HepG2 (cell line): Measurements from ENCODE around the gene MRI1. TPM values are rescaled to one million over a fixed set of nuclear protein-coding genes. Genes with fewer than 3 reads are reported as not detected.

Source experiments
- ATF3 ChIP-seq: sonication (generic); formaldehyde crosslinking; IDR thresholded peaks from 2 replicates; pipeline ENCODE4 v1.4.0; 2020; ENCODE audit warnings: missing genetic modification reagents
- ATM ChIP-seq: fragments of 450-650 bp; IDR thresholded peaks from 2 replicates; pipeline ENCODE4 v1.7.1; 2017; ENCODE audit warnings: mild to moderate bottlenecking, borderline replicate concordance
- BCL6 ChIP-seq: IDR thresholded peaks from 2 replicates; pipeline ENCODE4 v1.6.1; 2016; ENCODE audit warnings: missing genetic modification reagents, missing compliant biosample characterization
- GZF1 ChIP-seq: sonication (generic); formaldehyde crosslinking; IDR thresholded peaks from 2 replicates; pipeline ENCODE4 v1.5.1; 2020; ENCODE audit warnings: mild to moderate bottlenecking, missing genetic modification reagents
- JDP2 ChIP-seq: sonication (generic); formaldehyde crosslinking; IDR thresholded peaks from 2 replicates; pipeline ENCODE4 v1.8.1; 2022; ENCODE audit warnings: missing genetic modification reagents, borderline replicate concordance
- MAFF ChIP-seq: IDR thresholded peaks from 2 replicates; pipeline ENCODE4 v1.6.1; 2011; ENCODE audit warnings: low read depth, low read length, improper control_type of control experiment
- NFATC3 ChIP-seq: sonication (generic); formaldehyde crosslinking; IDR thresholded peaks from 2 replicates; pipeline ENCODE4 v1.5.1; 2020; ENCODE audit warnings: mild to moderate bottlenecking, missing genetic modification reagents
- NFE2 ChIP-seq: sonication (generic); formaldehyde crosslinking; IDR thresholded peaks from 2 replicates; pipeline ENCODE4 v1.4.0; 2020; ENCODE audit warnings: missing genetic modification reagents
- ZFYVE20 ChIP-seq: sonication (generic); formaldehyde crosslinking; IDR thresholded peaks from 2 replicates; pipeline ENCODE4 v1.8.0; 2023; ENCODE audit warnings: low read depth, mild to moderate bottlenecking, moderate library complexity, missing genetic modification reagents, borderline replicate concordance
- ZNF329 ChIP-seq: sonication (generic); formaldehyde crosslinking; IDR thresholded peaks from 2 replicates; pipeline ENCODE4 v1.9.0; 2021; ENCODE audit warnings: low read depth, mild to moderate bottlenecking, missing genetic modification reagents
- ZNF354B ChIP-seq: sonication (generic); formaldehyde crosslinking; IDR thresholded peaks from 2 replicates; pipeline ENCODE4 v1.8.0; 2022; ENCODE audit warnings: mild to moderate bottlenecking, missing genetic modification reagents
- ZNF572 ChIP-seq: sonication (generic); formaldehyde crosslinking; IDR thresholded peaks from 2 replicates; pipeline ENCODE4 v1.5.1; 2020; ENCODE audit warnings: mild to moderate bottlenecking, missing genetic modification reagents
- polyA plus RNA-seq, 8 experiments: library from polyadenylated mRNA; depleted of rRNA in 3 of 8; stranded (reverse) in 7 of 8; unstranded in 1 of 8; fragments of >200 nt; fragmentation: Illumina TruSeq in 4 of 8; extraction: Trizol in 4 of 8; gene quantifications; 2 replicates each; pipeline versions ENCODE4 v1.2.1 to v1.2.3, GENCODE V29; 2011 to 2016; ENCODE audit warnings: low read depth in 4 of 8, missing spikeins in 1 of 8, mixed read lengths in 1 of 8; ENCODE audit not compliant: insufficient read depth in 1 of 8
- total RNA-seq, 5 experiments: library from RNA; depleted of rRNA; stranded (reverse); fragments of >200 nt; fragmentation: Illumina TruSeq; extraction: Trizol; gene quantifications; 2 replicates each; pipeline ENCODE4 v1.2.3, GENCODE V29; 2016; ENCODE audit warnings: low read depth in 1 of 5
- TF ChIP-seq, protein P1 (sequence below): sonication (generic); formaldehyde crosslinking; IDR thresholded peaks from 2 replicates; pipeline ENCODE4 v1.4.0; 2020; ENCODE audit warnings: missing genetic modification reagents
- TF ChIP-seq, protein P2 (sequence below): sonication (generic); formaldehyde crosslinking; IDR thresholded peaks from 2 replicates; pipeline ENCODE4 v1.9.0; 2021; ENCODE audit warnings: mild to moderate bottlenecking, missing genetic modification reagents
- TF ChIP-seq, protein P3 (sequence below): sonication (generic); formaldehyde crosslinking; IDR thresholded peaks from 2 replicates; pipeline ENCODE4 v1.8.0; 2022; ENCODE audit warnings: mild to moderate bottlenecking, missing genetic modification reagents

MRI1 gene
- total and polyA plus RNA-seq, 2 of the 13 experiments (the other 11 are each of a cell fraction or from before 2014, with no cell fraction given), result 20.1 to 20.6 TPM

DNA sequence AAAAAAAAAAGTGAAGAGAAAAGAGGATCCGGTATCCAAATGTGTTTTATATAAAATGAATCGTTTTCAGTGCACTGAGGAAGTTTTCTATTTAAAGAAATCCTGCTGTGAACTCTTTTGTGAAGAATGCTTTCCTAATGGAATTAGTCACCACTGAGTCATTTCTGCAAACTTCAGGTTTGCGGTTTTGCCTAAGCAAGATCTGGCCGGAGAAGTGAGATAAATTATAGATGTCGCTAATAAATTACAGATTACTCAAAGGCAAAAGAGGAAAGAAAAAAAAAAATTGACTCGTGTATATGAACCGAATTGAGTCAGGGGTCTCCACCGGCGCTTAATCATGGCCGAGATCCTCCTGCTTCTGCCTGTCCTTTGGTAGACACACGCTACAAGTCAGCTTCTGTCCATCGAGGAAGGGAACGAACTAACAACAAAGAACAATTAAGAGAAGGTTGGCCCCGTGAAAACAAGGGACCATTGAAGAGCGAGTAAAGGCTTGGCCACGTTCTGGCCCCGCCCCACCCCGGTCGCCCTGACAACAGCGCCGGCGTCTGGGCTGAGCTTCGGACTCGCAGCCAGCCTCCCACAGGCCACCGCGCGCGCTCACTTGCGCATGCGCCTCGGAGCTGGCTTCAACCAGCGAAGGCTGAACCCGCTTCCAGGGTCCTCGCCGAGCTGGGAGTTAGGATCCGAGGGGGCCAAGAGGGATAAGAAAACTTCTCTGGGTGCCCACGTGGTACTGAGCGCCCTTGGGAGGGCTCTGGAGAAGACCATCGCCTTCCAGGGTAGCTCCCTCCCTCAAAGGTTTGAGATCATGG lies 33.0 kb upstream of the MRI1 start (continued):
- TF ChIP-seq, protein P1, sequence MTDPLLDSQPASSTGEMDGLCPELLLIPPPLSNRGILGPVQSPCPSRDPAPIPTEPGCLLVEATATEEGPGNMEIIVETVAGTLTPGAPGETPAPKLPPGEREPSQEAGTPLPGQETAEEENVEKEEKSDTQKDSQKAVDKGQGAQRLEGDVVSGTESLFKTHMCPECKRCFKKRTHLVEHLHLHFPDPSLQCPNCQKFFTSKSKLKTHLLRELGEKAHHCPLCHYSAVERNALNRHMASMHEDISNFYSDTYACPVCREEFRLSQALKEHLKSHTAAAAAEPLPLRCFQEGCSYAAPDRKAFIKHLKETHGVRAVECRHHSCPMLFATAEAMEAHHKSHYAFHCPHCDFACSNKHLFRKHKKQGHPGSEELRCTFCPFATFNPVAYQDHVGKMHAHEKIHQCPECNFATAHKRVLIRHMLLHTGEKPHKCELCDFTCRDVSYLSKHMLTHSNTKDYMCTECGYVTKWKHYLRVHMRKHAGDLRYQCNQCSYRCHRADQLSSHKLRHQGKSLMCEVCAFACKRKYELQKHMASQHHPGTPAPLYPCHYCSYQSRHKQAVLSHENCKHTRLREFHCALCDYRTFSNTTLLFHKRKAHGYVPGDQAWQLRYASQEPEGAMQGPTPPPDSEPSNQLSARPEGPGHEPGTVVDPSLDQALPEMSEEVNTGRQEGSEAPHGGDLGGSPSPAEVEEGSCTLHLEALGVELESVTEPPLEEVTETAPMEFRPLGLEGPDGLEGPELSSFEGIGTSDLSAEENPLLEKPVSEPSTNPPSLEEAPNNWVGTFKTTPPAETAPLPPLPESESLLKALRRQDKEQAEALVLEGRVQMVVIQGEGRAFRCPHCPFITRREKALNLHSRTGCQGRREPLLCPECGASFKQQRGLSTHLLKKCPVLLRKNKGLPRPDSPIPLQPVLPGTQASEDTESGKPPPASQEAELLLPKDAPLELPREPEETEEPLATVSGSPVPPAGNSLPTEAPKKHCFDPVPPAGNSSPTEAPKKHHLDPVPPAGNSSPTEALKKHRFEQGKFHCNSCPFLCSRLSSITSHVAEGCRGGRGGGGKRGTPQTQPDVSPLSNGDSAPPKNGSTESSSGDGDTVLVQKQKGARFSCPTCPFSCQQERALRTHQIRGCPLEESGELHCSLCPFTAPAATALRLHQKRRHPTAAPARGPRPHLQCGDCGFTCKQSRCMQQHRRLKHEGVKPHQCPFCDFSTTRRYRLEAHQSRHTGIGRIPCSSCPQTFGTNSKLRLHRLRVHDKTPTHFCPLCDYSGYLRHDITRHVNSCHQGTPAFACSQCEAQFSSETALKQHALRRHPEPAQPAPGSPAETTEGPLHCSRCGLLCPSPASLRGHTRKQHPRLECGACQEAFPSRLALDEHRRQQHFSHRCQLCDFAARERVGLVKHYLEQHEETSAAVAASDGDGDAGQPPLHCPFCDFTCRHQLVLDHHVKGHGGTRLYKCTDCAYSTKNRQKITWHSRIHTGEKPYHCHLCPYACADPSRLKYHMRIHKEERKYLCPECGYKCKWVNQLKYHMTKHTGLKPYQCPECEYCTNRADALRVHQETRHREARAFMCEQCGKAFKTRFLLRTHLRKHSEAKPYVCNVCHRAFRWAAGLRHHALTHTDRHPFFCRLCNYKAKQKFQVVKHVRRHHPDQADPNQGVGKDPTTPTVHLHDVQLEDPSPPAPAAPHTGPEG, result no peak
- TF ChIP-seq ATM, result no peak
- no peak for TF ChIP-seq ZFYVE20 (CRISPR knock-in tag)
- peak; percentile 89; the same call in 1 of the 2 replicates for TF ChIP-seq ZNF572 (CRISPR knock-in tag)
- peak; percentile 63 for TF ChIP-seq BCL6 (CRISPR knock-in tag)
- TF ChIP-seq, protein P2, sequence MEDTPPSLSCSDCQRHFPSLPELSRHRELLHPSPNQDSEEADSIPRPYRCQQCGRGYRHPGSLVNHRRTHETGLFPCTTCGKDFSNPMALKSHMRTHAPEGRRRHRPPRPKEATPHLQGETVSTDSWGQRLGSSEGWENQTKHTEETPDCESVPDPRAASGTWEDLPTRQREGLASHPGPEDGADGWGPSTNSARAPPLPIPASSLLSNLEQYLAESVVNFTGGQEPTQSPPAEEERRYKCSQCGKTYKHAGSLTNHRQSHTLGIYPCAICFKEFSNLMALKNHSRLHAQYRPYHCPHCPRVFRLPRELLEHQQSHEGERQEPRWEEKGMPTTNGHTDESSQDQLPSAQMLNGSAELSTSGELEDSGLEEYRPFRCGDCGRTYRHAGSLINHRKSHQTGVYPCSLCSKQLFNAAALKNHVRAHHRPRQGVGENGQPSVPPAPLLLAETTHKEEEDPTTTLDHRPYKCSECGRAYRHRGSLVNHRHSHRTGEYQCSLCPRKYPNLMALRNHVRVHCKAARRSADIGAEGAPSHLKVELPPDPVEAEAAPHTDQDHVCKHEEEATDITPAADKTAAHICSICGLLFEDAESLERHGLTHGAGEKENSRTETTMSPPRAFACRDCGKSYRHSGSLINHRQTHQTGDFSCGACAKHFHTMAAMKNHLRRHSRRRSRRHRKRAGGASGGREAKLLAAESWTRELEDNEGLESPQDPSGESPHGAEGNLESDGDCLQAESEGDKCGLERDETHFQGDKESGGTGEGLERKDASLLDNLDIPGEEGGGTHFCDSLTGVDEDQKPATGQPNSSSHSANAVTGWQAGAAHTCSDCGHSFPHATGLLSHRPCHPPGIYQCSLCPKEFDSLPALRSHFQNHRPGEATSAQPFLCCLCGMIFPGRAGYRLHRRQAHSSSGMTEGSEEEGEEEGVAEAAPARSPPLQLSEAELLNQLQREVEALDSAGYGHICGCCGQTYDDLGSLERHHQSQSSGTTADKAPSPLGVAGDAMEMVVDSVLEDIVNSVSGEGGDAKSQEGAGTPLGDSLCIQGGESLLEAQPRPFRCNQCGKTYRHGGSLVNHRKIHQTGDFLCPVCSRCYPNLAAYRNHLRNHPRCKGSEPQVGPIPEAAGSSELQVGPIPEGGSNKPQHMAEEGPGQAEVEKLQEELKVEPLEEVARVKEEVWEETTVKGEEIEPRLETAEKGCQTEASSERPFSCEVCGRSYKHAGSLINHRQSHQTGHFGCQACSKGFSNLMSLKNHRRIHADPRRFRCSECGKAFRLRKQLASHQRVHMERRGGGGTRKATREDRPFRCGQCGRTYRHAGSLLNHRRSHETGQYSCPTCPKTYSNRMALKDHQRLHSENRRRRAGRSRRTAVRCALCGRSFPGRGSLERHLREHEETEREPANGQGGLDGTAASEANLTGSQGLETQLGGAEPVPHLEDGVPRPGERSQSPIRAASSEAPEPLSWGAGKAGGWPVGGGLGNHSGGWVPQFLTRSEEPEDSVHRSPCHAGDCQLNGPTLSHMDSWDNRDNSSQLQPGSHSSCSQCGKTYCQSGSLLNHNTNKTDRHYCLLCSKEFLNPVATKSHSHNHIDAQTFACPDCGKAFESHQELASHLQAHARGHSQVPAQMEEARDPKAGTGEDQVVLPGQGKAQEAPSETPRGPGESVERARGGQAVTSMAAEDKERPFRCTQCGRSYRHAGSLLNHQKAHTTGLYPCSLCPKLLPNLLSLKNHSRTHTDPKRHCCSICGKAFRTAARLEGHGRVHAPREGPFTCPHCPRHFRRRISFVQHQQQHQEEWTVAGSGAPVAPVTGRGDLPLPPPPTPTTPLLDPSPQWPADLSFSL (CRISPR knock-in tag), result no peak
- no peak for TF ChIP-seq ZNF329 (CRISPR knock-in tag)
- 0 out of 2 replicates have a peak, but pooled peaks have one; percentile 16 for TF ChIP-seq ATF3 (CRISPR knock-in tag)
- no peak for TF ChIP-seq ZNF354B
- TF ChIP-seq MAFF, result no peak
- TF ChIP-seq, protein P3, sequence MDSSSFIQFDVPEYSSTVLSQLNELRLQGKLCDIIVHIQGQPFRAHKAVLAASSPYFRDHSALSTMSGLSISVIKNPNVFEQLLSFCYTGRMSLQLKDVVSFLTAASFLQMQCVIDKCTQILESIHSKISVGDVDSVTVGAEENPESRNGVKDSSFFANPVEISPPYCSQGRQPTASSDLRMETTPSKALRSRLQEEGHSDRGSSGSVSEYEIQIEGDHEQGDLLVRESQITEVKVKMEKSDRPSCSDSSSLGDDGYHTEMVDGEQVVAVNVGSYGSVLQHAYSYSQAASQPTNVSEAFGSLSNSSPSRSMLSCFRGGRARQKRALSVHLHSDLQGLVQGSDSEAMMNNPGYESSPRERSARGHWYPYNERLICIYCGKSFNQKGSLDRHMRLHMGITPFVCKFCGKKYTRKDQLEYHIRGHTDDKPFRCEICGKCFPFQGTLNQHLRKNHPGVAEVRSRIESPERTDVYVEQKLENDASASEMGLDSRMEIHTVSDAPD (CRISPR knock-in tag), result no peak
- no peak for TF ChIP-seq JDP2
- no peak for TF ChIP-seq GZF1 (CRISPR knock-in tag)
- TF ChIP-seq NFATC3 (CRISPR knock-in tag), result no peak
- TF ChIP-seq NFE2 (CRISPR knock-in tag), result no peak
